Naive thymus-derived CD4-positive, alpha-beta T cell (primary cell): Measurements from ENCODE around the gene SENP3. TPM values are rescaled to one million over a fixed set of nuclear protein-coding genes. Genes with fewer than 3 reads are reported as not detected.

Experiments used
- ATAC-seq: fragments of 150-1000 bp; cut with Tn5 transposase; 2 replicates; pipeline ENCODE4 v1.10.0; 2021; ENCODE audit warnings: mild to moderate bottlenecking, moderate library complexity
- CTCF ChIA-PET: fragments of 350-600 bp; sonication (Branson Sonifier 250); formaldehyde crosslinking; loops from one replicate; lab custom pipeline; 2021; ENCODE audit warnings: antibody characterized with exemption; lab: Charles Lee
- POLR2A ChIA-PET: fragments of 350-600 bp; sonication (Branson Sonifier 250); formaldehyde crosslinking; loops from one replicate; lab custom pipeline; 2021; ENCODE audit warnings: antibody characterized with exemption, inconsistent platforms; lab: Charles Lee
- DNase-seq, 9 donors: peaks; one replicate each; pipeline versions ENCODE4 v3.0.0 to v3.0.0-alpha.2; 2020 to 2022; ENCODE audit warnings: mixed read lengths in 1 of 9
- H3K27ac ChIP-seq: one replicate; pipeline ENCODE4 v1.7.0; 2013; ENCODE audit warnings: mild to moderate bottlenecking, low read depth, low read length, moderate library complexity
- H3K27me3 ChIP-seq, 2 donors: one replicate each; pipeline ENCODE4 v1.7.0; 2013; ENCODE audit warnings: low read length in 2 of 2, mild to moderate bottlenecking in 2 of 2, moderate library complexity in 2 of 2; ENCODE audit not compliant: control insufficient read depth in 2 of 2, insufficient read depth in 2 of 2
- H3K36me3 ChIP-seq, 3 experiments: 1 replicate in 2 of 3; 2 replicates in 1 of 3; pipeline ENCODE4 v1.7.0; 2013; ENCODE audit warnings: low read length in 3 of 3, mild to moderate bottlenecking in 3 of 3, moderate library complexity in 1 of 3; ENCODE audit not compliant: insufficient read depth in 3 of 3, control insufficient read depth in 2 of 3
- H3K4me1 ChIP-seq, 2 donors: one replicate each; pipeline ENCODE4 v1.7.0; 2013; ENCODE audit warnings: low read length in 2 of 2, mild to moderate bottlenecking in 2 of 2, moderate library complexity in 1 of 2; ENCODE audit not compliant: control insufficient read depth in 2 of 2, insufficient read depth in 2 of 2
- H3K4me3 ChIP-seq: 2 replicates; pipeline ENCODE4 v1.7.0; 2013; ENCODE audit warnings: mild to moderate bottlenecking, low read length
- H3K9me3 ChIP-seq, 3 experiments: 1 replicate in 2 of 3; 2 replicates in 1 of 3; pipeline ENCODE4 v1.7.0; 2013; ENCODE audit warnings: low read length in 3 of 3; ENCODE audit not compliant: control insufficient read depth in 2 of 3
- H3K27ac Mint-ChIP-seq, 9 donors: one replicate each; pipeline ENCODE4 v1.8.0; 2020 to 2022; ENCODE audit warnings: mixed read lengths in 9 of 9, mild to moderate bottlenecking in 8 of 9, moderate library complexity in 5 of 9, inconsistent platforms in 2 of 9
- H3K27me3 Mint-ChIP-seq, 5 donors: one replicate each; pipeline ENCODE4 v1.8.0; 2021 to 2022; ENCODE audit warnings: mixed read lengths in 5 of 5, mild to moderate bottlenecking in 1 of 5
- H3K36me3 Mint-ChIP-seq, 5 donors: one replicate each; pipeline ENCODE4 v1.8.0; 2020 to 2022; ENCODE audit warnings: mixed read lengths in 5 of 5, mild to moderate bottlenecking in 3 of 5, inconsistent platforms in 1 of 5
- H3K4me1 Mint-ChIP-seq, 7 donors: one replicate each; pipeline ENCODE4 v1.8.0; 2020 to 2022; ENCODE audit warnings: mixed read lengths in 7 of 7, mild to moderate bottlenecking in 3 of 7, inconsistent platforms in 1 of 7
- H3K4me3 Mint-ChIP-seq, 10 donors: one replicate each; pipeline ENCODE4 v1.8.0; 2020 to 2022; ENCODE audit warnings: mild to moderate bottlenecking in 10 of 10, mixed read lengths in 10 of 10, moderate library complexity in 6 of 10, inconsistent platforms in 2 of 10
- H3K9me3 Mint-ChIP-seq, 11 donors: one replicate each; pipeline ENCODE4 v1.8.0; 2020 to 2022; ENCODE audit warnings: mixed read lengths in 11 of 11, mild to moderate bottlenecking in 4 of 11, inconsistent platforms in 1 of 11, moderate library complexity in 1 of 11
- intact Hi-C, 2 donors: fragments of 100-400 bp; cut with micrococcal nuclease; formaldehyde crosslinking; loops; one replicate each; pipeline ENCODE4 v1.15.1; 2023
- polyA plus RNA-seq, 2 donors: library from polyadenylated mRNA; unstranded; fragments of 300-500 nt; fragmentation: Illumina TruSeq; gene quantifications; one replicate each; pipeline ENCODE4 v1.2.3, GENCODE V29; 2021
- total RNA-seq, 6 experiments: library from RNA in 5 of 6; stranded (reverse) in 5 of 6; gene quantifications; 1 replicate in 5 of 6; 2 replicates in 1 of 6; pipeline ENCODE4 v1.2.3 and lab custom pipeline; 2021 to 2026

SENP3 gene
- total and polyA plus RNA-seq, 7 experiments from 2014 or later: 13.2 to 43.8 (median 36.1) TPM

- peaks cover 0 to 11% (median 0%) of the 10 kb centered on the region in 11 donors for H3K9me3 Mint-ChIP-seq
- no peak overlapping the region for H3K4me3 Mint-ChIP-seq
- no peak overlapping the region for H3K27ac ChIP-seq
- H3K9me3 ChIP-seq: no peaks in the 10 kb centered on the region
- ChIA-PET POLR2A (interaction anchor here (0.6 to 0.9 kb wide), 2 partner anchors 15 to 49 kb away, joined by 3 to 4 read pairs; no protein-coding TSS in a partner anchor), CTCF (interaction anchor here (0.7 to 4.4 kb wide), 9 partner anchors 8 to 64 kb away, joined by 3 to 45 read pairs (median 3); partner anchors contain the start of genes SENP3, TNFSF12 and TNFSF13)
- no peaks in the 10 kb centered on the region for H3K36me3 Mint-ChIP-seq
- no peak overlapping the region for H3K4me3 ChIP-seq
- intact Hi-C loops: loop anchor here (1.0 to 2.0 kb wide), 5 partner anchors 26 to 165 kb away; partner anchors contain the start of genes SENP3 (in 2 of the 2), TNFSF12 (in 1 of the 2) and WRAP53 (in 1 of the 2)
- H3K4me1 Mint-ChIP-seq: peaks cover 3 to 6% (median 5%) of the 10 kb centered on the region in 7 donors
- no peaks in the 10 kb centered on the region for H3K36me3 ChIP-seq
- no peaks in the 10 kb centered on the region for H3K4me1 ChIP-seq
- H3K27me3 Mint-ChIP-seq: peaks cover 0 to 2% (median 0%) of the 10 kb centered on the region in 5 donors
- no peaks in the 10 kb centered on the region for H3K27me3 ChIP-seq
- peak; percentile 64 for ATAC-seq
- peak overlapping the region in 4 of 9 donors; percentile 42 to 84 (median 51) for H3K27ac Mint-ChIP-seq
- peak in 8 of 9 donors; percentile 34 to 58 (median 48) for DNase-seq
These were observed 38.7 kb upstream of the SENP3 start for GRCh38 chr17:7523033-7523432.

GRCh38 chr17:7528842-7529241, 32.9 kb upstream of the SENP3 start:
- DNase-seq (no peak), ATAC-seq (no peak)

DNA sequence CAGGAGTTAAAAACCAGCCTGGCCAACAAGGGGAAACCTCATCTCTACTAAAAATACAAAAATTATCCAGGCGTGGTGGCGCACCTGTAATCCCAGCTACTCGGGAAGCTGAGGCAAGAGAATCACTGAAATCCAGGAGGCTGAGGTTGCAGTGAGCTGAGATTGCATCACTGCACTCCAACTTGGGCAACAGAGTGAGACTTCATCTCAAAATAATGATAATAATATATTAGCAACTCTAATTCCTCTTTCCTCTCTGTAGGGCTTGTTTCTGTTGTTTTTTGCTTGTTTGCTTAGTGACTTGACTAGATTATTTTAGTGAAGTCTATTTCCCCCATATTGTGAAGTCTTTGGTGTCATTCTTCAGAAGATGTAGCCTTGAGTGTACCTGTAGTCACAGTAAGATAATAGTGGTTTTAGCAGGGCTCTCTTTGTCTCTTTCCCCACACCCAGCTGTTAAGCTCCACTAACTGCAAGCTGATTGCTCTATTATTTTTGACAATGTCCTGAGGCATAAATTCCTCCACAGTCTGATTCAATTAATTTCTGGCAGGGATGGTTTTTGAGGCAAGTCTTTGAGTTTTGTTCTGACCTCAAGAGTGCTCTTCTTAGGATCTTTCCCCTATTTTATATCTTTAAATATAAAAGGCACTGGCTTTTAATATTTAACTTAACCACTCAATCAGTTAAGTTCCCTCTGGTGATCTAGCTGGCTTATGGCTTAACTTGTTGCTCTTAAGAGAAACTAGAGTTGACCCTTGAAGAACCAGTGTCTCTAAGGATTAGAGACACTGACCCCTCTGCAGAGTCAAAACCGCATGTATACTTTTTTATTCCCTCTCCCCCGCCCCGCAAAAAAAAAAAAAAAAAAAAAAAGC, 31.5 kb upstream of the SENP3 start:
- no peak overlapping the region for H3K4me3 ChIP-seq
- CTCF ChIA-PET: interaction anchor here (0.6 to 1.1 kb wide), 4 partner anchors 8 to 156 kb away, joined by 3 read pairs; no protein-coding TSS in a partner anchor
- intact Hi-C loops: no loop called here

More at GRCh38 chr17:7528842-7529241, 32.9 kb upstream of the SENP3 start:
- peaks cover 0 to 2% (median 0%) of the 10 kb centered on the region in 5 donors for H3K27me3 Mint-ChIP-seq
- no peak overlapping the region for H3K27ac Mint-ChIP-seq
- H3K4me3 ChIP-seq: no peak overlapping the region
- peaks cover 0 to 7% (median 5%) of the 10 kb centered on the region in 5 donors for H3K36me3 Mint-ChIP-seq
- intact Hi-C loops: no loop called here
- H3K9me3 Mint-ChIP-seq: peaks cover 0 to 33% (median 11%) of the 10 kb centered on the region in 11 donors
- ChIA-PET POLR2A (no interaction called here), CTCF (no interaction called here)
- no peaks in the 10 kb centered on the region for H3K36me3 ChIP-seq
- H3K4me1 ChIP-seq: no peaks in the 10 kb centered on the region
- H3K4me3 Mint-ChIP-seq: no peak overlapping the region
- H3K27me3 ChIP-seq: no peaks in the 10 kb centered on the region
- no peaks in the 10 kb centered on the region for H3K4me1 Mint-ChIP-seq
- no peaks in the 10 kb centered on the region for H3K9me3 ChIP-seq
- no peak overlapping the region for H3K27ac ChIP-seq

DNA sequence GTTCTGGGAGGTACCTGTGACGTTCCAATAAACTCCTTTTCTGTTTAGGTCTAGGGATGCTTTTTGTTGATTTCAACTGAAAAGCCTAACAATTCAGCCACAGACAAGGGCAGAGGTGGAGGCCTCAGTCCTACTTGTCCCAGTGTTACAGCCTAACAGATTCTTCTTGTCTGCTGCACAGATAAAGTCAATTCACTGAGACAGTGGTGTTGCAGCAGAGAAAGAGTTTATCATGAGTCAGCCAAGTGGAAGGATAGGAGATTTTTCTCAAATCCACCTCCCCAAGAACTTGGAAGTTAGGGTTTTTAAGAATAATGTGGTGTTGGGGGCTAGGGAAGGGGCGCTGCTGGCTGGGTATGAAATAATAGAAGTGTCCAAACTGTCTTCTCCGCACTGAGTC, 23.7 kb upstream of the SENP3 start:
- Mint-ChIP-seq H3K27ac (no peak overlapping the region), H3K4me1 (peaks cover 0 to 2% (median 0%) of the 10 kb centered on the region in 7 donors), H3K27me3 (peaks cover 0 to 6% (median 0%) of the 10 kb centered on the region in 5 donors), H3K9me3 (peaks cover 0 to 10% (median 0%) of the 10 kb centered on the region in 11 donors), H3K4me3 (no peak overlapping the region), H3K36me3 (peaks cover 0 to 2% (median 0%) of the 10 kb centered on the region in 5 donors)
- peaks cover 0 to 4% (median 0%) of the 10 kb centered on the region in 3 experiments for H3K9me3 ChIP-seq
- POLR2A ChIA-PET: no interaction called here
- H3K36me3 ChIP-seq: no peaks in the 10 kb centered on the region
- H3K27me3 ChIP-seq: no peaks in the 10 kb centered on the region
- CTCF ChIA-PET: no interaction called here
- no peak for ATAC-seq
- intact Hi-C loops: no loop called here
- H3K4me1 ChIP-seq: no peaks in the 10 kb centered on the region
- DNase-seq: no peak
- no peak overlapping the region for H3K4me3 ChIP-seq
- H3K27ac ChIP-seq: no peak overlapping the region

More for the DNA sequence above, 31.5 kb upstream of the SENP3 start:
- Mint-ChIP-seq H3K36me3 (peaks cover 0 to 7% (median 5%) of the 10 kb centered on the region in 5 donors), H3K27me3 (peaks cover 0 to 6% (median 0%) of the 10 kb centered on the region in 5 donors), H3K9me3 (peaks cover 0 to 33% (median 11%) of the 10 kb centered on the region in 11 donors), H3K4me1 (no peaks in the 10 kb centered on the region), H3K4me3 (no peak overlapping the region), H3K27ac (no peak overlapping the region)
- Histone ChIP-seq H3K27me3 (no peaks in the 10 kb centered on the region), H3K4me1 (no peaks in the 10 kb centered on the region), H3K9me3 (no peaks in the 10 kb centered on the region), H3K36me3 (no peaks in the 10 kb centered on the region), H3K27ac (no peak overlapping the region)
- no peak for ATAC-seq
- DNase-seq: no peak
- POLR2A ChIA-PET: no interaction called here

GRCh38 chr17:7538891-7539545, 22.7 kb upstream of the SENP3 start:
- DNase-seq (no peak), ATAC-seq (no peak)
- Mint-ChIP-seq H3K36me3 (peaks cover 0 to 2% (median 0%) of the 10 kb centered on the region in 5 donors), H3K27me3 (peaks cover 0 to 11% (median 0%) of the 10 kb centered on the region in 5 donors), H3K4me3 (no peak overlapping the region), H3K9me3 (peaks cover 0 to 10% (median 0%) of the 10 kb centered on the region in 11 donors), H3K27ac (no peak overlapping the region), H3K4me1 (peaks cover 0 to 4% (median 0%) of the 10 kb centered on the region in 7 donors)
- CTCF ChIA-PET: interaction anchor here (0.6 kb wide), 1 partner anchor 76 kb away, joined by 6 read pairs; no protein-coding TSS in a partner anchor
- no peaks in the 10 kb centered on the region for H3K4me1 ChIP-seq
- POLR2A ChIA-PET: interaction anchor here (1.2 kb wide), 1 partner anchor 11 kb away, joined by 4 read pairs; no protein-coding TSS in a partner anchor
- intact Hi-C loops: no loop called here
- peaks cover 0 to 4% (median 0%) of the 10 kb centered on the region in 3 experiments for H3K9me3 ChIP-seq
- H3K36me3 ChIP-seq: no peaks in the 10 kb centered on the region
- no peak overlapping the region for H3K27ac ChIP-seq
- no peak overlapping the region for H3K4me3 ChIP-seq
- H3K27me3 ChIP-seq: no peaks in the 10 kb centered on the region

DNA sequence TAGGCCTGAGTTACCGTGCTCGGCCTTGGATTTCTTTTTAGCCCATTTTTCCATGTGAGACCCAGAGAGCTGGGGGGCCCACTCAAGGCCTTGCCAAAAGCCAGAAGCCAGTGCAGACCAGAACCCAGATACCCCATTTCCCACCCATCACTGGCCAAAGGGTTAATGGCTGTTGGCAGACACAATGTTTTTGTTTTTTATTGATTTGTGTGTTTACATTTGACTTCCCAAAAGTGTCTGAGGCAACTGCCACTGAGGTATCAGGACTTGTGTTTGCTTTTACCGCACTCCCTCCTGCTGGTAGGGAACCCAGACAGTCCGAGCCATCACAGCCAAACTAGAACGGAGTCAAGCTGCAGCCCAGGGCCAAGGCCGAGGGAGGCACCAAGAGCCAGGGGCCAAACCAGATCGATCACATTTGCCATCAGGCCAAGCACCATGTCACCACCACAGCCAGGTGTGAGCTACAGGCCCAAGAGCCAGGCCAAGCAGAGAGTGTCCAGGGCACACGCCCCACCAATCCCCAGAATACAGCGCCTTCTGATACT, 20.6 kb upstream of the SENP3 start:
- intact Hi-C loops: no loop called here
- no peaks in the 10 kb centered on the region for H3K27me3 ChIP-seq
- H3K9me3 ChIP-seq: peaks cover 0 to 4% (median 0%) of the 10 kb centered on the region in 3 experiments
- no peaks in the 10 kb centered on the region for H3K36me3 ChIP-seq
- ChIA-PET POLR2A (interaction anchor here (0.6 to 0.7 kb wide), 2 partner anchors 126 to 165 kb away, joined by 3 read pairs; no protein-coding TSS in a partner anchor), CTCF (interaction anchor here (1.3 kb wide), 1 partner anchor 24 kb away, joined by 3 read pairs; no protein-coding TSS in a partner anchor)
- Mint-ChIP-seq H3K9me3 (peaks cover 0 to 10% (median 0%) of the 10 kb centered on the region in 11 donors), H3K27me3 (peaks cover 0 to 10% (median 0%) of the 10 kb centered on the region in 5 donors), H3K27ac (peak overlapping the region in 1 of 9 donors; percentile 66), H3K36me3 (peaks cover 0 to 2% (median 0%) of the 10 kb centered on the region in 5 donors), H3K4me1 (peaks cover 0 to 4% (median 0%) of the 10 kb centered on the region in 7 donors), H3K4me3 (no peak overlapping the region)
- no peaks in the 10 kb centered on the region for H3K4me1 ChIP-seq
- ATAC-seq (no peak), DNase-seq (no peak)
- no peak overlapping the region for H3K27ac ChIP-seq
- no peak overlapping the region for H3K4me3 ChIP-seq
